GM19397 (cell line): ENCODE data around the gene DNAJC5G.
"Not testable (repeated sequence)": the region's sequence is repeated elsewhere in the genome, so short reads cannot be mapped to it uniquely, and the experiment has no call there.

Source experiments
- ATAC-seq: cut with Tn5 transposase; IDR thresholded peaks from one replicate; pipeline ENCODE4 v1.9.1; 2021; ENCODE audit warnings: mild to moderate bottlenecking, moderate library complexity; ENCODE audit not compliant: unreplicated experiment

Gene DNAJC5G

DNA sequence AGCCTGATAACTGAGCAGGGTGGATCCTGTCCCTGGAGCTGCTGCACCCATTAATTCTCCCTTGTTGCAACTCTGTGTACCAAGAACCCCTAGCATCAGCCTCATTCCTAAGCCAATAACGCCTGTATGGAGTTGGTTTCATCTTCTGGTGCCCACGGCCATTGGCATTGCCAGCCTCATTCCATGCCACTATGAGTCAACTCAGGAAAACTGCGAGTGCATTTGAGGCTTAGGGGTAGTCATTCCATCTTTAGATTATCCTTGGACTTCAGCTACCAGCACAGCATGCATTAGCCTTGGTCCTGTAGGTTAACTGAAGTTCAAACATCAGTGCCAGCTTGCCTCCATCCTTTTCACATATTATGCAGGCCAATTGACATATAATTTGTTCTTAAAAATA is 5.6 kb downstream of the DNAJC5G start:
- ATAC-seq, result no peak

DNA sequence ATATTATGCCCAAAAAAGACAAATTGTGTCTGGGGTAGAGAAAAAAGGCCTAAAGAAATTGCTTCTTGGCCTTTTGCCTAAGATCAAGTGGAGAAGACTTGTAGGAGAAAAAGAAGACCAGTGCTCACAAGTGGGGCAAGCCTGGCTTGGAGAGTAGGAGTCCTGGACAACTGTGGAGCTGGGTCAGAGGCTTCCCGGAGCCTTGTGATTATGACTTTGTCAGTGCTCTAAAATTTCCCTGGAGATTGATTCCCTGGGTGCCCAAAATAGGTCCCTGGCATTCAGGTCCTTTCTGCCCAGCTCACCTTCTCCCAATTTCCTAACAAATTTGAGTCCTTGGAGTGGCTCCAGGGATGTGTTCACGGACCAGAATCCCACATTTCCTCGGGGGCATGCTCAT is 6.2 kb downstream of the DNAJC5G start:
- no peak for ATAC-seq

DNA sequence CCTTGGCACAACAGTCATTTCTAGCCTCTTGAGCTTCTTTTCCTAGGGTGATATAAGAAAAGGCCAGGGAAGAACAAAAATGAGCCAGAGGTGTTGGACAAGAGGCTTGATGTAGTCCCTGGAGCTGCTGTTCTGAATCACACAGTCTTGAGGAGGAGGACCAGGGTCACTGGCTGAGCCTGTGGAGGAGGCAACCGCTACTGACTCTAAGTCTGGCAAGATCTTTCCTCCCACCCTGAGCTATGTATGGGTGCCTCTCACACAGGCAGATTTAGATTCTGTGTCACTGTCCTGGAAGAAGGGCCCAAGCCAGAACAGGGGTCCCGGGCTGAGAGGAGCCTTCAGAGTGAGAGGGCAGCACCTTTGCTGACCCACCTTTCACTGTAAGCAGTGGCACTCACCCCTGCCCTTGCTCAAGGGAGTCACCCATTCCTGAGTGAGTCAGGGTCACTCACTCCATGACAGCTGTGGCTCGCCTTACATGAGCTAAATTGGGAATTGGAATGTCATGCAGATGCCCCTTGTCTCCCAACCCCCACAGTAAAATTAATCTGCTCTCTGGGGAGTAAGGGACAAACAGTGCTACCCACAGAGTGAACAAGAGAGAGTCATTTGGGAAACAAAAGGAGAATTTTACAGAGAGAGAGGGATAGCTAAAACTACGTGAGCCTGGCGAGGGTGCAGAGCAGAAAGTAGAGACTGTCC is 6.8 kb downstream of the DNAJC5G start, which contains the start of gene TRIM54:
Gene TRIM54 (plus strand): TSS at position 575 of the 705 bp plus-strand sequence. CDS start 303 bp downstream, outside the sequence.
- no peak for ATAC-seq

DNA sequence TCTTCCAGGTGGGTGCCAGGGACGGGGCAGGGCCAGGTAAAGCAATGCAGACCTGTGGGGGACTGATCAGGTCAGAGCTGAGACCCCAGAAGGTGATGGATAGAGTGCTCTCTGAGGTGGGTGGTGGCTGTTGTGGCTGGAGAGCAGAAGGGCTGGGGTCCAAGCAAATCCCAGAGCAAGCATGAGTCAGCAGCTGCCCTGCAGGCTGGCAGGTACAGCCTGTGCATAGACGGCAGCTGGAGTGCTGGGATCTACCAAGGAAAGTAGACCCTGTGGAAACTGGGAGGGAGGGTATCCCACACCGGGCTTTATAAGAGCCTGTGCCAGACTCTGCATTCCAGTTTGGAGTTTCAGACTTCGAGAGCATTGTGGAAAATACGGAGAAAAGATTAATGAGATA is 7.7 kb downstream of the DNAJC5G start:
- ATAC-seq, result no peak

DNA sequence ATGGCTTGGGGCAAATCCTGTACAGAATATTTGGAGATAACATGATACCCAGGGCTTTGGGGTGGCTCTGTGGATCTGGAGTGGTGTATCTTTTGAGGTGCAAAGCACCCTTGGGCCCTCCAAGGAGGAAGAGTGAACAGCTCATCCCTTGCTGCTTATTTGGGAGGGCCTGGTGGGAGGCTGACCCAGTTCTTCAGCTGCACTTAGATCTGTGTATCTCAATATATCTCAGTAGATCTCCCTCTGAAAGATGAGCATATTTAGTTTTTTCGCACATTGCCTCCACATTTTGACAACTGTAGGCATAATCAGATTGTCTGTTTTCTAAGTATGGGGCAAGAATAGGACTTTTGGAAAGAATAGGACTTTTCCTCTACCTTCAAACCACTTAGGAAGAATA is 9.8 kb downstream of the DNAJC5G start:
- no peak for ATAC-seq

DNA sequence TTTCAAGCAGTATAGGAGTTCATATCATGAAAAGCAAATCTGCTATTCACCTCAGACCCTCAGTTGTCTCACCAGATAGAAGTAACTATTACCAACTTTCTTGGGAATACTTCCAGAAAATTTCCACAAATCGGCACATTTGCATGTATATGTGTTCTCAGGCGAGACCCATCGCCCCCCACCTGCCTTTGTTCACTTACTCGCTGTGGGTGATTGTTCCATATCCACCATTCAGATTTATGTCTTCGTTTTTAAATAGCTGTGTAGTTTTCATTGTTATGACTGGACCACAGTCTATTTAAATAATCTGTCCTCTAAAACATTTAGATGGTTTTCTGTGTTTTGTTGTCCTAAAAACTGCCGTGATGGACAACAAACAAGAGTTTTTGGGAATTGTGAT is 10.2 kb downstream of the DNAJC5G start:
- ATAC-seq, result no peak

DNA sequence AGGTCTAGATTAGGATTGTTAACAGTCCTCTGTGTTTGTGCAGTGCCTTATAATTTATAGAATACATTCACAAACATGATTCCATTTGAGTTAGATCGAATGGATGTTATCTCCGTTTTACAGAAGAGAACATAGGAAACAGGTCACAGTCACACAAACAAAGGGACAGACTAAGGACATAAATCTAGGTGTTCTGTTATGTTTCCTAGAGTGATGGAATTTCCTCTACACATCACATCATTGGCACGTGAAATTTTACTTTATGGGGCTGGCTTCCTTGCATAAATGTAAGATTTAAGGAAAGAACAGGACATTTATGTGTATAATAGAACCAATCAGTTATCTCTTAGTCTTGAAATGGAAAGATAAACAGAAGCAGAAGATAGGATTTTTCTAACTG is 13.4 kb downstream of the DNAJC5G start:
- ATAC-seq, result no peak

DNA sequence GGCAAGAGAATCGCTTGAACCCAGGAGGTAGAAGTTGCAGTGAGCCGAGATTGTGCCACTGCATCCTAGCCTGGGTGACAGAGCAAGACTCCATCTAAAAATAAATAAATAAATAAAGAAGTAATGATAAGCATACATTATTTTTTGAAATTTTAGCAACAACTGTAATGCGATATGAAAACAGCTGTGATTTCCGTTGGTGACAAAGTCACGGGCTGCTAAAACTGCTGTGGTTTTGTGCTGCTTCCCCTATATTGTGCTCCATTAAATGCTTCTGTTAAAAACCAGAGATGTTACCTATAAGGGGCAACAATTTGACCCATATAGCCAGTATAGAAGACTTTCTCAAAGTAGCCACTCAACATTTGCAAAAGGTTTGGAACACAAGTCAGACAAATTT is 15.3 kb downstream of the DNAJC5G start:
- ATAC-seq, result no peak

DNA sequence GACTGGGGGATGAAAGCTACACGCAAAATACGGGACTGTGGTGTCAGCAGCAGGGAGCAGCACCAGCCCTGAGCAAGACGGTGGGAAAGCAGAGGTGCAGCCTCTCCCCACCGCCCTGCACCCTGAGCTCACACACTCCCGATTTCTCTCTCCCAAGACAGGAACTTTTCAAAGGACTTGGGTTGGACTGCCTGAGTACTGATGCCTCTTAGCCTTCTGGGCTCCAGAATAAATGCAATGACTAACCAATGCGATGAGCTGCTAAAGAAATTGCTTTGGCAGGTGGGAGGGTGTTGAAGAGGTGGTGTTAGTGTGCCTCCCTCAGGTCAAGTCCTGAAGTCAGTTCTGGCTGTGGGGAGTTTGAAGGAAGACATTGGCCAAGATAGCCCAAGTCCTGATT is 16.6 kb downstream of the DNAJC5G start:
- no peak for ATAC-seq

DNA sequence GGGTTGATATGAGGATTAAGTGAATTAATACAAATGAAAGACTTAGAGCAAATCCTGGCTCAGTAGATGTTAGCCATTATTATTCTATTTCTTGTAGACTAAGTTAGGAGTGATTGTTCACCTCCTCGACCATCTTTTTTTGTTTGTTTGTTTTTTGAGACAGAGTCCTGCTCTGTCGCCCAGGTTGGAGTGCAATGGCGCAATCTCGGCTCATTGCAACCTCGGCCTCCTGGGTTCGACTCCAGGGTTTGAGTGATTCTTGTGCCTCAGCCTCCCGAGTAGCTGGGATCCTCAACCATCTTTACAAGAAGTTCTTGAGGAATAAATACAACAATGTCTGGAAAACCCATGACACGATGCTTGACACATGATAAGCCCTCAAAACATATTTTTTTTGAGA is 19.7 kb downstream of the DNAJC5G start:
- ATAC-seq, result no peak

DNA sequence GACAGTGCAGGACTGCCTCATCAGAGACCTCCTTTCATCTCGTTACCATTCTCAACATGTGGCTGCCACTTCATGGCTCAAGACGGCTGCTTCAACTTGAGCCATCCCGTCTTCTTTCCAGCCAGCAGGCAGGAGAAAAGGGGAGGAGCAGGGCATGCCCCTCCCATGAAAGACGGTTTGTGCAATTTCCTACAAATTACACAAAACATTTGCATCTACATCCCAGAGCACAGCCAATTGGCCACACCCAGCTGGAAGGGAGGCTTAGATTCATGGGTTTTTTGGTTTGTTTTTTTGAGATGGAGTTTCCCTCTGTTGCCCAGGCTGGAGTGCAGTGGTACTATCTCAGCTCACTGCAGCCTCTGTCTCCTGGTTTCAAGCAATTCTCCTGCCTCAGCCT is 21.2 kb downstream of the DNAJC5G start:
- ATAC-seq, result no peak

DNA sequence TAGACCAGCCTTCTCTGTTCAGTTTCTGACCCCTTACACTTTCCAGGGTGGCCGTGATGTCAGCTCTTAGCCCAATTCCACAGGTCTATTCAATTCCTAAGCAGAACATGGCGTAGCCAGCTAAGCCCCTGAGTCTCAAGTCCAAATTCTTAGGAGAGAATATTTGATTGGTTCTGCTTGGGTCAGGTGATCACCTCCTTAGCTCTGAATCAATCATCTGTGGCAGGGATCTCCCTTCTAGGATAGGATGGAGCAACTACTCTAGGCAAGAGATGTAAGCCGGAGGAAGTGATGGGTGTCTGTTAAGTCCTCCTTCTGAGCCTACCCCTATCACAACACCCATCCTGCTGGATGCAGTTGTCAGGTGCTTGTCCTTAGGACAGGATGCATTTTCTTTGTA is 22.0 kb downstream of the DNAJC5G start:
- no peak for ATAC-seq

DNA sequence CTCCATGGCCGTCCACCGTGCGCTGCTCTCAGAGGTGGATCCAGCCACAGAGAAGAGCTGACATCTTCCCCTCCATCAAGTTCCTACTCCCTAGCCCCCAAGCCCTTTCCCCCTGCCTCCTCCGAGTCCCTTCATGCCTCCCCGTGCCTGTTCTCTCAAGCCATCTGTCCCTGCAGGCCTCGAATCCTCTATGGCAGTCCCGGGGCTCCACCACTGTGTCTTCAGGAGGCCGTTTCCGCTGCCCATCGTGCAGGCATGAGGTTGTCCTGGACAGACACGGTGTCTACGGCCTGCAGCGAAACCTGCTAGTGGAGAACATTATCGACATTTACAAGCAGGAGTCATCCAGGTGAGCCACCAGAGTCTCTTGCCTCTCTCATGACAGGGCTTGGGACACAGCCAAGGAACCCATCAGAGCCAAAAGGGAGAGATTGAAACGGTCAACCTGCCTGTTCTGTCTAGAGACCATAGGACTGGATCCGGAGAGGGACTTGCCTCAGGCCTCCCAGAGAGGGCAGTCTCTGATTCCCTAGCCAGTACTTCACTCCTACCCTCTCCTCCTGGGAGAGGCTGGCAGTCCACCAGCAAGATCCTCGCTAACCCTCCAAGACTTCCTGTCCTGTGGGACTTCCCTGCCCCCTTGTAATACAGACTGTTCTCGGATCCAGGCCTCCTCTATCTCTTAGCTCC is 23.3 kb downstream of the DNAJC5G start:
- ATAC-seq, result no peak

DNA sequence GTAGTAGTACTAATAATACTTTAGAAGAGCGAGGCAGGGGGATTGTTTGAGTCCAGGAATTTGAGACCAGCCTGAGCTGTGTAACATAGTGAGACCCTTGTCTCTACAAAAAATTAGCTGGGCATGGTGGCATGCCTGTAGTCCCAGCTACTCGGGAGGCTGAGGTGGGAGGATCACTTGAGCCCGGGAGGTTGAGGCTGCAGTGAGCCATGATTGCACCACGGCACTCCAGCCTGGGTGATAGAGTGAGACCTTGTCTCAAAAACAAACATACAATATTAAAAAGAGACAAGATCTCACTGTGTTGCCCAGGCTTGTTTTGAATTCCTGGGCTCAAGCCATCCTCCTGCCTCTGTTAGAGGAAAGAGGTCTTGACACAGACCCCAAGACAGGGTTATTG is 25.4 kb downstream of the DNAJC5G start:
- ATAC-seq, result not testable (repeated sequence)

DNA sequence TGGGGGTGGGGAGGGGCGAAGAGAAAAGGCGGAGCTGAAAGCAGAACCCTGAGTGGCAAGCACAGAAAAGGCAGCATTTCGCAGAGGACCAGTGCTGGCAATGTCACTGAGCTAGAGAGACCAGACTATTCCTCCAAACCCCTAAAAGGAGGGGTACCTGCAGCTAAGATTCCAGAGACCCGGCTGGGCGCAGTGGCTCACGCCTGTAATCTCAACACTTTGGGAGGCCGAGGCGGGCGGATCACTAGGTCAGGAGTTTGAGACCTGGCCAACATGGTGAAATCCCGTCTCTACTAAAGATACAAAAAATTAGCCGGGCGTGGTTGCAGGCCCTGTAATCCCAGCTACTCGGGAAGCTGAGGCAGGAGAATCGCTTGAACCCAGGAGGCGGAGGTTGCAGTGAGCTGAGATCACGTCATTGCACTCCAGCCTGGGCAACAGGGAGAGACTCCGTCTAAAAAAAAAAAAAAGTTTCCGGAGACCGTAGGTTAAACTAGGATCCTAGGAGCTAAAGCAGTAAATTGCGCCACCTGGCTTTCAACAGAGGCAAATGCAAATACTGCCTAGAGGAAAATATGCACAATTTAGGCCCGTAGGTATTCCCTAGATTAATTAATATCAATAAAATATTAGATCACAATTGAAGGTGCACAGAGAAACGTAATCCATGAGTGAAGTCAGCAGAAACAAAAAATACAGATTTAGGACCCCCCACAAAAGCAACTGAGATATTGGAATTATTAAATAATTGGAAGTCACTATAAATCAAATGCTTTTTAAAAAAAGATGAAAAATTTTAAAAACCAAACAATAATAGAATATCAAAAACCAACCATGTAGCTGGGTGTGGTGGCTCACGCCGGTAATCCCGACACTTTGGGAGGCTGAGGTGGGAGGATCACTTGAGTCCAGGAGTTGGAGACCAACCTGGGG is 28.1 kb downstream of the DNAJC5G start:
- ATAC-seq, result no peak

DNA sequence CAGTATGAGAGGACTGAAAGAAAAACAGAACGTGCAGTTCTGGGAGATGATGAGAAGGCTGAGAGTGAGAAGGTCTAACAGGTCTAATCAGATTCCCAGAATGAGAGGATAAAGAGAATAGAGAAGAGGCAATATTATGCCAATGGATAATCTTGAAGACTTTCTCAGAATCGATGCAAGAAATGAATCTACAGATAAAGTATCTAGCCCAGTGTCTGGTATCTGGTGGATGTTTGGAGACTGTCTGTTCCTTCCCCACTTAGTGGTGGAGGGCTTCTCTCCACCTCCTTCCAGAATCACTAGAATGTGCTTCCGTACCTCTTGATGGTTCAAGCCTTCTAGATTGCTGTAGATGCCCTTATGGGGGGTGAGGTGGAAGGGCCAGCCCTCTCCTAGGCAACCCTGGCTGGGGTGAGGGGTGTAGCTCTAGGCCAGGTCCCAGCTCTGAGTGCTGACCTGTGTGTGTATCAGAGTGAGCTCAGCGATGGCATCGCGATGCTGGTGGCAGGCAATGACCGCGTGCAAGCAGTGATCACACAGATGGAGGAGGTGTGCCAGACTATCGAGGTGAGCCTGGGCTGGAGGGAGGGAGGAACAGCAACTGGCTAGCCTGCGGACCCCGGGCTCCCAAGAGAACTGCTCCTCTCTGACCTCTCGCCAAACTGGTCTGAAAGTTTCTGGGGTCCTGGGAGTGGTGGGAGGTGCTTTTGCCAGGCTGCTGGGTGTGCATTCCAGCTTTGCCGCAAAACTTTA is 29.4 kb downstream of the DNAJC5G start:
- no peak for ATAC-seq

DNA sequence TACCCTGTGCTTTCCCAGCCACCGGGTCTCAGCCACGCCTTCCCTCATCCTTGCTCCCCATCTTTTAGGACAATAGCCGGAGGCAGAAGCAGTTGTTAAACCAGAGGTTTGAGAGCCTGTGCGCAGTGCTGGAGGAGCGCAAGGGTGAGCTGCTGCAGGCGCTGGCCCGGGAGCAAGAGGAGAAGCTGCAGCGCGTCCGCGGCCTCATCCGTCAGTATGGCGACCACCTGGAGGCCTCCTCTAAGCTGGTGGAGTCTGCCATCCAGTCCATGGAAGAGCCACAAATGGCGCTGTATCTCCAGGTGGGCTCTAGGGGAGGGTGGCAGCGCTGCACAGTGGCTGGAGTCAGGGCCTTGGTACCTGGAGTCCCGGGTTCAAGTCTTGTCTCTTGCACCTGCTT is 30.3 kb downstream of the DNAJC5G start:
- no peak for ATAC-seq

DNA sequence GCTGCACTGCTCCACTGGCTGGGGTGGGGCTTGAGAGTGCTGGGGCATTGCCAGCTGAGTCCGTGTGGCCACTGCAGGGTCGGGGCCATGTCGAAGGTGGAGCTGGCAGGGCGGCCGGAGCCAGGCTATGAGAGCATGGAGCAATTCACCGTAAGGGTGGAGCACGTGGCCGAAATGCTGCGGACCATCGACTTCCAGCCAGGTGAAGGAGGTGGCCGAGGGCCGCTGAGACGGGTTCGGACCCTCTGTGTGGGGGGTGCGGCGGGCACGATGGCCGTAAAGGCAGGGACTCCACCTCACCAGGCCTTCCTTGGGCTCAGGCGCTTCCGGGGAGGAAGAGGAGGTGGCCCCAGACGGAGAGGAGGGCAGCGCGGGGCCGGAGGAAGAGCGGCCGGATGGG is 30.9 kb downstream of the DNAJC5G start:
- no peak for ATAC-seq

DNA sequence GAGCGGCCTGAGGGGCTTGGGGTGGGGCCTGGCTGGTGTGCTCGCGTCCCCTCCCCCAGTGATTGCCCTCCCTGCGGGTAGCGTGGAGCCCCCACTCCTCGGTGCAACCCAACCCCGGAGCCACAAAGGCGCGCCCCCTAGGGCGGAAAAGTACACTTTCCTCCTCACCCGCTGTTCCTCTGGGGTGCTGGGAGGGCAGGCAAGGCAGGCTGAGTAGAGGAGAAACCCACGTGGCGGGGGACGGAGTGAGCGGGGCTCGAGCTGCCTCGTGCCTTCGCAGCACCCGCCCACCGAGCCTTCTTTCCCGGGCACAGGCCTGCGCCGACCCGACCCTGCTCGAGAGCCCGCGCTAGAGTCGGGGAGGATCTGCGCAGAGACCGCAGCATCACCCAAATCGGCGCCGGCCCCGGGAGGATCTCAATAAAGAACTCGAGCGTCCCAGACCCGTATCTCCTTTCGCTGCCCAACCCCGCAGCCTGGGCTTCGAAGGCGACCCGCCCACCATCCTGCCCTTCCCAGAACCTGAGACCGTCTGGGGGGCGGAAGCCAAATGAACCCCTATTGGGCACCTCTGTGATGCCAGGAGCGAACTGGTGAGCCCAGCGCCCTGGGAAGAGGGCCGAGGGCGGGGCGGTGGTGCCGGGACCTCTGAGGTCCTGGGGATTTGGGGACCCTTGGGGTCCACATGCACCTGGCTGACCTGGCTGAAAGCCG is 31.5 kb downstream of the DNAJC5G start:
- ATAC-seq, result no peak

DNA sequence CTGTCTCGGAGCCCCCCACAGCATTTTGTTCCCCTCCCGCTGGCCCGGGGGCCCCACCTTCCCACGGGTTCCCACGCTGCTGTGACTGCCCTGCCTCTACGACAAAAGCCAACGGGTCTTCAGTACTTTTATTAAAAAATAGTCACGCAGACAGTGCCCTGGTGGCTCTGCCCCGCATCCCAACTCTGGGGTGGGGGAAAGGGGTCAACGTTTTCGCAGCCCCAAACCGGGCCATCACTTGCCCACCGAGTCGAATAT is 32.0 kb downstream of the DNAJC5G start:
- ATAC-seq, result no peak
